DMS79 (cell line): ENCODE results near the gene DMKN.
"Not testable (repeated sequence)": the region's sequence is repeated elsewhere in the genome, so short reads cannot be mapped to it uniquely, and the experiment has no call there.

Experiments used
- DNase-seq: peaks from one replicate; lab custom pipeline; 2025; lab: John Stamatoyannopoulos, UW

Gene DMKN

DNA sequence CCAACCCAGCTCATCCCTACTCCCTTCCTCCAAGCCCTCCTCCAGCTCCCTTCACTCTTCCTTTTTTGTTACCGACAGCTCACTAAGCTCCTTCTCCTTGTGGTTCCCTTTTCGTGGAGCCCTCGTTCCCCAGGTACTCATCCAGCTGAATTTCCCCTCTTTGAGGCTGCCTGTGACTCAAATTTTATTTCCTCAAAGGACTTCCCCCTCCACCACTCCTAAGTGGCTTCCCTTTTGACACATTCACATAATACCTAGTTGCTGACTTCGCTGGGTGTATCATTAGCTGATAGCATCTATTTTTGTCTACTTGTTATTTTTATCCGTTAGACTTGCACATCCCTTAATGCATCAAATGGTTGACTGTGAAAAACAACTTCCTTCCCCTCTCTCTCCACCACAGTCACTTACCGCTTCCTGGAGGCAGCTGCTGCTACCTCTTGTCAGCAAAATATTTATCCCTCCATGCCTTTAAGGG is 50.9 kb downstream of the DMKN start:
- DNase-seq = no peak

DNA sequence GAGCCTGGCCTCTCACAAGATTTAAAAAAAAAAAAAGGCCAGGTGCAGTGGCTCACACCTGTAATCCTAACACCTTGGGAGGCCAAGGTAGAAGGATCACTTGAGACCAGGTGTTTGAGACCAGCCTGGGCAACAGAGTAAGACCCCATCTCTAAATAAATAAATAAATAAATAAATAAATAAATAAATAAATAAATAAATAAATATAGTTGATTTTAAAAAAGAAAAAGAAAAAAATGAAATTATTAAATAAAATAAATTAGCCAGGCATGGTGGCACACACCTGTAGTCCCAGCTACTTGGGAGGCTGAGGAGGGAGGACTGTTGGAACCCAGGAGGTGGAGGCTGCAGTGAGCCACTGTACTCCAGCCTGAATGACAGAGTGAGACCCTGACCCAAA is 51.7 kb downstream of the DMKN start:
- DNase-seq = not testable (repeated sequence)

DNA sequence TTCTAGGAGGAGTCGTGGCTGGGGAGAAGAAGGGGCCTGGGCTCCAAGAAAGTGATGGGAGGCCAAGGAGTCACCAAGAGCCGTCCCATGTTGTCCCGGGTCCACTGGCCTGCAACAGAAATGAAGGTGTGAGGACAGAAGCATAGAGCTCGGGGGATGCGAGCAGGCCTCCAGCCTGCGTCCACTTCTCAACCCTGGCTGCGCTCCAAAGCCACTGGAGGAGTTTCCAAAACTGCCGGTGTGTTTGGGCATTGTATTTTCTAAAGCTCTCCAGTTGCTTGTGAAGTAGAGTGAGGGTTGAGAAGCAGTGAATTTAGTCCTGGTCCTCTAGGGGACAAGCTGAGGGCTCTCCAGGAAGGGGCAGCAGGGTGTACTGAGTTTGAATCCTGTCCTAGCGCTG is 52.4 kb downstream of the DMKN start:
- DNase-seq = no peak

DNA sequence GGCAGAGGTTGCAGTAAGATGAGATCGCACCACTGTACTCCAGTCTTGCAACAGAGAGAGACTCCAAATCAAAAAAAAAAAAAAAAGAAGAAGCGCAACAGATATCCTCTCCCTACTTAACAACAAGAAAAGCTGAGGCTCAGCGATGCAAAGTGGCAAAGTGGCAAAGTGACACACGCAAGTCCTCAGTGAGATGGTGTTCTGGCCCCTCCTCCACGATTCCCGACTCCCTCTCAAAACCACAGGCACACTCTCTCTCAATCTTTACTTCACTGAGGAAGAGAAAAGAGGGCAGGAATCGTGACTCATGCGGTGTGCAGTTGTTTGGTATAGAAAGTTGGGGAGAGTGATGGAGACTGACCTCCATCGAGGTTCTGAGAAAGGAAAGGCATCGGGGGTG is 52.8 kb downstream of the DMKN start:
- DNase-seq = no peak

DNA sequence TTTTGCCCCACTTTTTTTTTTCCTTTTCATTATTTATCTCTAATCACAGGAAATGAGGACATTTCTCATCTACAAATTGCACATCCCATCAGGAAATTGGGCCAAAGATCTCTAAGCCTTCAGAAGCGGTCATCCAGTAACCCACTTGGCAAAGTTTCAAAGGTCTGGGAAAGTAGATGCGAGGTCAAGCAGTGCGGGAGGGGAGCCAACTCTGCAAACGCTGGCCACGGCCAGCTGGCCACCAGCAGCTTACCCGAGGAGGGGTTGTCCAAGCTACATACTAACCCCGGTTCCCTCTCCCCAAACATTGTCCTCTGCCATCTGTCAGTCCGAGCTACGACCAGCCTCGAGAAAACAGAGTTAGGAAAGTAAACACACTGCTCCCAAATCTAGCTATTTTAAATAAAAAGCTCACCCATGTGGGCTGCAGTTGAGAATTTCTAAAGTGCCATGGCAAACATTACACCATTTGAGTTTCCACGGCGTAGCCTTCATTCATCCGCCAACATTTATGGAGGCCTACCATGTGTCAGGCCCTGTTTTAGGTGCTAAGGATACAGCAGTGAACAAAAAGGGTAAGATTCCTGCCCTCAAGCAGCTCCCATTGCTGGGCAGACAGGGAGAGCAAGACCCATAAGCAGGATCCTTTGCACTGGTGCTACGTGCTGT is 53.9 kb downstream of the DMKN start:
- no peak for DNase-seq

DNA sequence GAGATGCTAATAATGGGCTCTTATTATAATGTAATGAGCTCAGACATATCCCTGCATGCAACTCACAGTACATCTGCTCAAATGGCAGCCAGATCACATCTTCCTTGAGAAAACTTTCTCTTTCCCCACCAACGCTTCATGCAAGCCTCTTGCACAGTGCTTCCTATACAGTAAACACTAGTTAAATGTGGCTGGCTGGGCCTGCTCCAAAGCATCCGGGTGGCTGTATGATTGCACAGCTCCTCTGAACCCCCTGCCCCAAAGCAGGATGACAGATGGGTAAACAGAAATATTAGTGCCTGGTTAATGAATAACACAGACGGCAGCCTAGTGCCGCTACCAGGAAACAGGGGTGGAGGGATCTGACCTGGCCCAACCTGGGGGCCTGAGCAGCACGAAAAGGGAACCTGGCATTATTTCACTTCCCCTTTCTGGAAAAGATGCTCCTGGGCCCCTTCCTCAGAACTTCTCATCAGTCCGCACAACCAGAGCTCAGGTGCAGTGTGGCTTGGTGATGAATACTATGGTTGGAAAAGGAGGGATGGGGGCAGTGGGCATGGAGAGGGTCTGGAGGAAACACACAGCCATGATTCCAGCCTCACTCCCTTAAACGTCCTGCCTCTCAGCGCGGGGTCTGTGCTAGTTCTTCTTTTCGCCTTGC is 54.6 kb downstream of the DMKN start:
- DNase-seq = no peak

DNA sequence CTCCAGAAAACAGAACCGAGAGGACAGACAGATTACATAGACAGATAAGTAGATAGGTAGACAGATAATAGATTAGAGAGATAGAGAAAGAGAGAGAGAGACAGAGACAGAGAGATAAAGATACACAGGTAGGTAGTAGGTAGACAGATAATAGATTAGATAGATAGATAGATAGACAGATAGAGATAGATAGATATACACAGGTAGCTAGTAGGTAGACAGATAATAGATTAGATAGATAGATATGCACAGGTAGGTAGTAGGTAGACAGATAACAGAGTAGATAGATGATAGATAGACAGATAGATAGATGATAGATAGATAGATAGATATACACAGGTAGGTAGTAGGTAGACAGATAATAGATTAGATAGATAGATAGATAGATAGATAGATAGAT is 55.3 kb downstream of the DMKN start:
- DNase-seq = no peak

DNA sequence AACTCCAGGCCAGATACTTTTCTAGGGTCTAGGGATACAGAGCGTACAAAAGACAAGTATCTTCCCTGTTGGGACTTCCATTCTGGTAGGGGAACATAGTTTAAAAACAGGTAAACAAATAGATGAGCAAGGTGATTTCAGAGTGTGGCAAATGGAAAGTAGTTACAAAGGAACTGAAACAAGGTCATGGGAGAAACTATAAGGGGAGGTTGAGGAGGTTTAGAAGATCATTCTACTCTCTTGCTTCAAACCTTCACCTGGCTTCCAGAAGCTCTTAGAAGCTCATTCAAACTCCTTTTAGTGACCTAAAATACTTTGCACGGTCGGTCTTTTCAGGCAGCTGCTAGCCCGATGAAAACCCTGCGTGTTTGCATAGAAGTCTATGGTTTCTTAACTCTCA is 56.3 kb downstream of the DMKN start:
- DNase-seq = no peak

DNA sequence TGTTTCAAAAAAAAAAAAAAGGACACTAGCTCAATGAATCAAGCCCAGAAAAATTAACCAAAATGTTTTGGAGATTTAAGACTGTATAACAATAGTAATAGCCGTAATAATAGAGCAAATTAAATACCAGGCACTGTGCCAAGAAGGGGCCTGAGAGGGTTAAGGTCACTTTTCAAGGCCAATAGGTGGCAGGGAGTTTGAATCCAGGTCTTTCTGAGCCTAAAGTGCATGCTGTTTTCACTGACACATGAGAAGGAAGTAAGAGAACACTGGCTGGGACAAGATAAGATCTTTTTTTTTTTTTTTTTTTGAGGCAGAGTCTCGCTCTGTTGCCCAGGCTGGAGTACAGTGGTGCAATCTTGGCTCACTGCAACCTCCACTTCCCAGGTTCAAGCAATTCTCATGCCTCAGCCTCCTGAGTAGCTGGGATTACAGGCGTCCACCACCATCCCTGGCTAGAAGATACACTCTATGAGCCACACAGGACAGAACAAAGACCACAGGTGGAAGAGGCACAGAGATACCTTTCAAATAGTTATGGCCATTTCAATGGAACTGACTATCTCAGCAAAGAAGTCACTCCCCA is 57.7 kb downstream of the DMKN start:
- no peak for DNase-seq

DNA sequence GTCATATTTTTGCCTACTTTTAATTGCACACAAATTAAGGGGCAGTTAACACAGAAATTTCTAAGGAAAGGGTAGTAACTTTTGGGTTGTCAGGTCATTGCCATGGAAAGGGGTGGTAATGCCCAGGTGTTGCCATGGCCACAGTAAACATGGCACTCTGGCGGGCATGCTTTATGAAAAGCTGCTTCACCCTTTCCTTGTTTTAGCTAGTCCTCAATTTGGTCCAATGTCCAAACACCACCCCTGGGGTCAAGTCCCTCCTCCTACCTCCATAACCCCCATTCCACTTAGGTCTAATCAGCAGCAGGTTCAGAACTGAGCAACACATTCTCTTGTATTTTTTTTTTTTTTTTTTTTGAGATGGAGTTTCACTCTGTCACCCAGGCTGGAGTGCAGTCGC is 58.8 kb downstream of the DMKN start:
- DNase-seq = no peak

DNA sequence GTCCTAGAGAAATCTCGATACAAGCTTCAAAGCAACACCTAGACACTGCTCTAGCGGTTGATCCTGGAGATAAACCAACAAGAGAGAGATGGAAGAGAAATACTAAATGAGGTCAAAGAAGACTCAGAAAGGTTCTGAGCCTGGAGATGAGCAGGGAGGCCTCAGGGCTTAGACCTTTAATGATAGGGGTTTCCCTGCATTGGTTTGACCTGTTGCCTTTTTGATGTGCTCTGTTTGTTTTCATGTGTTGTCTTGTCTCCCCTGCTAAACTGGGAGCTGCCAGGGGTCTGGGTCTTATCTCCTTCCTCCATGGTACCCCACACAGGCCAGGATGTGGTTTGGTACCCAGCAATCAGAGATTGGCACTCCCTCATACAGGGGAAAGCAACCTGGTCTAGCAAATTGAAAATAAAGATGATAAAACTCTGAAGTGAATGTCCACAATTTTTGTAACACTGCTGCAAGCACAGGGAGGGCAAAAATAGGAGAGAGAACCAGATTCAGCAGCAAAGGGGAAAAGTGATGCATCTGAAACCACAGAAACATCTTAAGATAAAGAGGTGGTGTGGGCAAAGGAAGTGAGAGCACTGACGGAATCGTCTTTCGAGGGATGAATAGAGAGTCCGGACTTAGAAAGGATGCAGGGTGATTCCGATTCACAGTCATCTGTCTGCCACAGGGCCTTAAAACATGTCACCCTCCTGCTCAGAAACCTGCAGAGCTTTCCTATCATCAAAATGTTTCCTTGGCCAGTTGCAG is 61.9 kb downstream of the DMKN start:
- no peak for DNase-seq

DNA sequence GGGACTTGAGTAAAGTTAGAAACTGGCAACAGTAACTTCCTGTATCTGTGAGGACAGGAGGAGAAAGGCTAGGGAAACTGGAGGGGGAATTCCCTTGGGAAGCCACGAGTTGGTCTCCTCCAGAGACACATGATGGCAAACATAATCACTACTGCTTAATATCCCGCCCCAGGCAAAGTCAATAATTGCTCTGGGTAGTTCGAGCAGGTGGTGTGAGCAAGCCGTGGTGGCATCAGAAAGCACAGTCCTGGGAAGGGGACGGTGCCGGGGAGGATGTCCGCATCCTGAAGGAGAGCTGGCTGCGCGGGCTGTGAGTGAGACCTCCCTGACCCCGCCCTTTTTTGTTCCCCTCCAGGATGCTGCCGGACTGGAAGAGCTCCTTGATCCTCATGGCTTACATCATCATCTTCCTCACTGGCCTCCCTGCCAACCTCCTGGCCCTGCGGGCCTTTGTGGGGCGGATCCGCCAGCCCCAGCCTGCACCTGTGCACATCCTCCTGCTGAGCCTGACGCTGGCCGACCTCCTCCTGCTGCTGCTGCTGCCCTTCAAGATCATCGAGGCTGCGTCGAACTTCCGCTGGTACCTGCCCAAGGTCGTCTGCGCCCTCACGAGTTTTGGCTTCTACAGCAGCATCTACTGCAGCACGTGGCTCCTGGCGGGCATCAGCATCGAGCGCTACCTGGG is 63.9 kb downstream of the DMKN start:
- DNase-seq = no peak

DNA sequence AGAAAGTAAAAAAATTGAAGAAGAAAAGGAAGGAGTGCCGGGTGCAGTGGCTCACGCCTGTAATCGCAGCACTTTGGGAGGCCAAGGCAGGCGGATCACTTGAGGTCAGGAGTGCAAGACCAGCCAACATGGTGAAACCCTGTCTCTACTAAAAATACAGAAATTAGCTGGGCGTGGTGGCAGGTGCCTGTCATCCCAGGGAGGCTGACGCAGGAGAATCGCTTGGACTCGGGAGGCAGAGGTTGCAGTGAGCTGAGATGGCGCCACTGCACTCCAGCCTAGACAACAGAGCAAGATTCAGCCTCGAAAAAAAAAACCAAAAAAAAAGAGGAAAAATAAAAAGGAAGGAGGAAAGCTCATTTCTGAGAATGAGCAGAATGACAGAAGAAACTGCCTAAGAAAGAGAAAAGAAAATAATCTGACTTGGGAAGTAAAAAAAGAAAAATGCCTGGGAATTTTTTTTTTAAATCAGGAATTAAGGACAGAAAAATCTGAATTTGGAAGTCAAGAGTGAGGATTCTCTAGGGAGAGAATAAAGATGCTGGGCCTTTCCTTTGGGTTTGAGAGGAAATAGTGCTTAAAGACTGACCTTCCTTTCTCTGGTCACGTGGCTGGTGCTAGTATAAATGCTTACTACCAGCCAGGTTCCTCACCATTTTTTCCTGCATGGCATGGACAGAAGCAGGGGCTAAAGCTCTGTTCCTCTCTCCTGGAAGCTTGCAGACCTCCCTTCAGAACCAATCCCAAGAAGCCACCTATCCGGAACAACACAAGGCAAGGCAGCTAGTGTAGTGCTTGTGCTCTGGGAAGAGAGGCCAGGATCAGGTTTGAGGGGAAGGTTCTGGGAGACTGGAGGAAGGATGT is 65.6 kb downstream of the DMKN start, which contains the start of gene FFAR2:
FFAR2 (plus strand) TSS at position 652 of the 864 bp plus-strand sequence. CDS start 1,458 bp downstream, outside the sequence.
- DNase-seq = no peak
